Neural cell (in vitro differentiated cells): Measurements from ENCODE around the gene ARL15. TPM values are rescaled to one million over a fixed set of nuclear protein-coding genes. Genes with fewer than 3 reads are reported as not detected.

ENCODE experiments used
- H2AFZ ChIP-seq: fragments of 200-600, 300-800 bp; sonication (generic), shearing (Covaris generic); 2 replicates; pipeline ENCODE4 v1.6.0; 2014; ENCODE audit warnings: low read depth, mild to moderate bottlenecking, antibody characterized with exemption, low read length, moderate library complexity
- H3F3A ChIP-seq: fragments of 200-600 bp; shearing (Covaris generic); 2 replicates; pipeline ENCODE4 v1.6.1; 2016; ENCODE audit warnings: mild to moderate bottlenecking, moderate library complexity, mixed read lengths, antibody characterized with exemption, low read length; ENCODE audit not compliant: insufficient read depth, poor library complexity, severe bottlenecking
- H3K27ac ChIP-seq: fragments of 200-600, 300-800 bp; sonication (generic), shearing (Covaris generic); 2 replicates; pipeline ENCODE4 v1.5.1; 2014; ENCODE audit warnings: mild to moderate bottlenecking, low read length, moderate library complexity
- H3K27me3 ChIP-seq: fragments of 300-800, 200-600 bp; sonication (generic), shearing (Covaris generic); 2 replicates; pipeline ENCODE4 v1.6.0; 2014; ENCODE audit warnings: mild to moderate bottlenecking, low read depth, low read length, moderate library complexity; ENCODE audit not compliant: insufficient read depth
- H3K36me3 ChIP-seq: fragments of 300-800, 200-600 bp; sonication (generic), shearing (Covaris generic); 2 replicates; pipeline ENCODE4 v1.5.1; 2014; ENCODE audit warnings: mild to moderate bottlenecking, antibody characterized with exemption, low read length, moderate library complexity; ENCODE audit not compliant: insufficient read depth
- H3K4me2 ChIP-seq: fragments of 300-800, 200-600 bp; sonication (generic), shearing (Covaris generic); 2 replicates; pipeline ENCODE4 v1.6.0; 2014; ENCODE audit warnings: mild to moderate bottlenecking, low read length
- H3K4me3 ChIP-seq: fragments of 300-800, 200-600 bp; sonication (generic), shearing (Covaris generic); 2 replicates; pipeline ENCODE4 v1.5.1; 2014; ENCODE audit warnings: mild to moderate bottlenecking, low read length, moderate library complexity
- H3K79me2 ChIP-seq: fragments of 200-600 bp; shearing (Covaris generic); replicated peaks from 2 replicates; pipeline ENCODE4 v1.6.0; 2014; ENCODE audit warnings: mild to moderate bottlenecking, low read length, moderate library complexity; ENCODE audit not compliant: insufficient read depth
- H3K9ac ChIP-seq: fragments of 300-800, 200-600 bp; sonication (generic), shearing (Covaris generic); 2 replicates; pipeline ENCODE4 v1.6.1; 2016; ENCODE audit warnings: mild to moderate bottlenecking, low read length, mixed read lengths
- H3K9me2 ChIP-seq: fragments of 200-600 bp; shearing (Covaris generic); 2 replicates; pipeline ENCODE4 v1.6.1; 2016; ENCODE audit warnings: mild to moderate bottlenecking, low read length, mixed read lengths; ENCODE audit not compliant: insufficient read depth
- H3K9me3 ChIP-seq: fragments of 200-600, 300-800 bp; sonication (generic), shearing (Covaris generic); 2 replicates; pipeline ENCODE4 v1.6.1; 2016; ENCODE audit warnings: mild to moderate bottlenecking, mixed run types, low read length, moderate library complexity, mixed read lengths
- H4K20me1 ChIP-seq: fragments of 200-600 bp; shearing (Covaris generic); 2 replicates; pipeline ENCODE4 v1.6.1; 2016; ENCODE audit warnings: mild to moderate bottlenecking, mixed run types; ENCODE audit not compliant: insufficient read depth
- EP300 ChIP-seq: fragments of 450-650 bp; conservative IDR thresholded peaks from 2 replicates; pipeline ENCODE4 v1.6.1; 2014; ENCODE audit warnings: antibody characterized with exemption, mild to moderate bottlenecking, moderate library complexity; ENCODE audit not compliant: poor library complexity, severe bottlenecking
- EZH2 ChIP-seq: fragments of 200-600, 300-800 bp; shearing (Covaris generic), sonication (generic); IDR thresholded peaks from 2 replicates; pipeline ENCODE4 v1.6.1; 2014; ENCODE audit warnings: antibody characterized with exemption, low read length, borderline replicate concordance, mild to moderate bottlenecking; ENCODE audit not compliant: insufficient read depth, poor library complexity, severe bottlenecking
- MXI1 ChIP-seq: fragments of 450-650 bp; conservative IDR thresholded peaks from 2 replicates; pipeline ENCODE4 v1.6.1; 2014; ENCODE audit warnings: antibody characterized with exemption, mild to moderate bottlenecking; ENCODE audit not compliant: poor library complexity, severe bottlenecking
- POLR2AphosphoS5 ChIP-seq: IDR thresholded peaks from 2 replicates; pipeline ENCODE4 v1.6.1; 2012
- RAD21 ChIP-seq: fragments of 450-650 bp; conservative IDR thresholded peaks from 2 replicates; pipeline ENCODE4 v1.6.1; 2014; ENCODE audit warnings: antibody characterized with exemption, mild to moderate bottlenecking, moderate library complexity
- SMC3 ChIP-seq: fragments of 450-650 bp; conservative IDR thresholded peaks from 2 replicates; pipeline ENCODE4 v1.6.1; 2014; ENCODE audit warnings: antibody characterized with exemption, mild to moderate bottlenecking, moderate library complexity; ENCODE audit not compliant: poor library complexity
- TAF1 ChIP-seq: IDR thresholded peaks from 2 replicates; pipeline ENCODE4 v1.6.1; 2012; ENCODE audit warnings: low read depth
- polyA plus RNA-seq: library from polyadenylated mRNA; depleted of rRNA; stranded (reverse); fragments of >200 nt; gene quantifications from 2 replicates; pipeline ENCODE4 v1.2.3, GENCODE V29; 2014
- TF ChIP-seq, protein P1 (sequence below): fragments of 450-650 bp; IDR thresholded peaks from 2 replicates; pipeline ENCODE4 v1.5.1; 2014; ENCODE audit warnings: antibody characterized with exemption, mild to moderate bottlenecking, moderate library complexity; ENCODE audit not compliant: poor library complexity, severe bottlenecking
- TF ChIP-seq, protein P2 (sequence below): IDR thresholded peaks from 2 replicates; pipeline ENCODE4 v1.6.1; 2012; ENCODE audit warnings: borderline replicate concordance

ARL15 gene
- polyA plus RNA-seq, 1 donor from 2014 or later: 51.9 TPM

DNA sequence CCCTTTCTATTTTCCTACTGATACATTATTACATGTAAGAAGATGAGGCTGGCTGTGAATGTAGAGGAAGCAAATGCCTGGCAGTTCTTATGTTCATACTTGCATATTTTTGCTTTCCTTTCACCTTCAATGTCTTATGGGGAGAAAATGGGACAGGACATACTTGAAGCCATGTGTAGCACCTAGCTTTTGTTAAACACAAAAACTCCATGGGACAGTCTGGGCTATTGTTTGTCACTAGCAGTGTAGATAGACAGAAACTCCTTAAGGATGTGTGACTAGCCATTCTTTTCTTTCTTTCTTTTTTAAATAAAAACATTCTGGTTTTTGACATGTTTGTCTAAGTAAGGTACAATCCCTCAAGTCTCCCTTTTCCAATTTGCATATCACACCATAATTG is 122.7 kb downstream of the ARL15 start:
- Histone ChIP-seq H3K9ac (no peak overlapping the region), H3K79me2 (peaks cover 7% of the 10 kb centered on the region), H3K36me3 (no peaks in the 10 kb centered on the region), H3K4me3 (no peak overlapping the region), H4K20me1 (no peaks in the 10 kb centered on the region), H3K9me2 (no peaks in the 10 kb centered on the region), H3K9me3 (no peaks in the 10 kb centered on the region), H3F3A (no peaks in the 10 kb centered on the region), H3K27me3 (no peaks in the 10 kb centered on the region), H3K27ac (no peak overlapping the region), H3K4me2 (no peak overlapping the region), H2AFZ (no peak overlapping the region)
- TF ChIP-seq EZH2 (no peak), MXI1 (no peak), TAF1 (no peak), POLR2AphosphoS5 (no peak), SMC3 (no peak), RAD21 (no peak), EP300 (no peak)
- TF ChIP-seq, protein P1, sequence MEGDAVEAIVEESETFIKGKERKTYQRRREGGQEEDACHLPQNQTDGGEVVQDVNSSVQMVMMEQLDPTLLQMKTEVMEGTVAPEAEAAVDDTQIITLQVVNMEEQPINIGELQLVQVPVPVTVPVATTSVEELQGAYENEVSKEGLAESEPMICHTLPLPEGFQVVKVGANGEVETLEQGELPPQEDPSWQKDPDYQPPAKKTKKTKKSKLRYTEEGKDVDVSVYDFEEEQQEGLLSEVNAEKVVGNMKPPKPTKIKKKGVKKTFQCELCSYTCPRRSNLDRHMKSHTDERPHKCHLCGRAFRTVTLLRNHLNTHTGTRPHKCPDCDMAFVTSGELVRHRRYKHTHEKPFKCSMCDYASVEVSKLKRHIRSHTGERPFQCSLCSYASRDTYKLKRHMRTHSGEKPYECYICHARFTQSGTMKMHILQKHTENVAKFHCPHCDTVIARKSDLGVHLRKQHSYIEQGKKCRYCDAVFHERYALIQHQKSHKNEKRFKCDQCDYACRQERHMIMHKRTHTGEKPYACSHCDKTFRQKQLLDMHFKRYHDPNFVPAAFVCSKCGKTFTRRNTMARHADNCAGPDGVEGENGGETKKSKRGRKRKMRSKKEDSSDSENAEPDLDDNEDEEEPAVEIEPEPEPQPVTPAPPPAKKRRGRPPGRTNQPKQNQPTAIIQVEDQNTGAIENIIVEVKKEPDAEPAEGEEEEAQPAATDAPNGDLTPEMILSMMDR: no peak
- TF ChIP-seq, protein P2, sequence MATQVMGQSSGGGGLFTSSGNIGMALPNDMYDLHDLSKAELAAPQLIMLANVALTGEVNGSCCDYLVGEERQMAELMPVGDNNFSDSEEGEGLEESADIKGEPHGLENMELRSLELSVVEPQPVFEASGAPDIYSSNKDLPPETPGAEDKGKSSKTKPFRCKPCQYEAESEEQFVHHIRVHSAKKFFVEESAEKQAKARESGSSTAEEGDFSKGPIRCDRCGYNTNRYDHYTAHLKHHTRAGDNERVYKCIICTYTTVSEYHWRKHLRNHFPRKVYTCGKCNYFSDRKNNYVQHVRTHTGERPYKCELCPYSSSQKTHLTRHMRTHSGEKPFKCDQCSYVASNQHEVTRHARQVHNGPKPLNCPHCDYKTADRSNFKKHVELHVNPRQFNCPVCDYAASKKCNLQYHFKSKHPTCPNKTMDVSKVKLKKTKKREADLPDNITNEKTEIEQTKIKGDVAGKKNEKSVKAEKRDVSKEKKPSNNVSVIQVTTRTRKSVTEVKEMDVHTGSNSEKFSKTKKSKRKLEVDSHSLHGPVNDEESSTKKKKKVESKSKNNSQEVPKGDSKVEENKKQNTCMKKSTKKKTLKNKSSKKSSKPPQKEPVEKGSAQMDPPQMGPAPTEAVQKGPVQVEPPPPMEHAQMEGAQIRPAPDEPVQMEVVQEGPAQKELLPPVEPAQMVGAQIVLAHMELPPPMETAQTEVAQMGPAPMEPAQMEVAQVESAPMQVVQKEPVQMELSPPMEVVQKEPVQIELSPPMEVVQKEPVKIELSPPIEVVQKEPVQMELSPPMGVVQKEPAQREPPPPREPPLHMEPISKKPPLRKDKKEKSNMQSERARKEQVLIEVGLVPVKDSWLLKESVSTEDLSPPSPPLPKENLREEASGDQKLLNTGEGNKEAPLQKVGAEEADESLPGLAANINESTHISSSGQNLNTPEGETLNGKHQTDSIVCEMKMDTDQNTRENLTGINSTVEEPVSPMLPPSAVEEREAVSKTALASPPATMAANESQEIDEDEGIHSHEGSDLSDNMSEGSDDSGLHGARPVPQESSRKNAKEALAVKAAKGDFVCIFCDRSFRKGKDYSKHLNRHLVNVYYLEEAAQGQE: no peak

DNA sequence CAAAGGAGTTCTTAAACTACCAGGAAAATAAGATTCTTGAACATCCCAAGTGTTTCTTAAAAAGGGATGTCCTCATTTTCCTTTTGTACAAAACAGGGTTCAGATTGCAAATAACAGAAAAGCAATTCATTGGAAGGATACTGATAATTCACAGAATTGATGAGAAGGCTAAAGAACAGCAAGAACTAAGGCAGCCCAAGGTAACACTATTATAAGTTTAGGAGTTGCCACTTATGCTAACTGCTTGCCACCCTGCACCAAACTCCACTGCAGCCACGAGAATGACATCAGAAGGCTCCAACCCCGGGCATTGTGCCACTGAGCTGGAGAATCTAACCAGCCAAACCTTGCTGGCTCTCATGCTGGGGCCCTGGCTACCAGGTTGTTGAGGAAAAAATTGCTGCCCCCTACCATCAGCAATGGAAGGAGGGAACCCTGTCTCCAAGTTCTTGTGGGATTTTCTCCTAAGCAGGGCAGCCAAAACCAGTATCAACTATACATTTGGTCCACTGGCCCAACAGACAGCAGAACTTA is 123.4 kb downstream of the ARL15 start:
- H4K20me1 ChIP-seq: no peaks in the 10 kb centered on the region

More for the DNA sequence above, 123.4 kb downstream of the ARL15 start:
- Histone ChIP-seq H2AFZ (no peak overlapping the region), H3K9me3 (no peaks in the 10 kb centered on the region), H3K79me2 (peaks cover 7% of the 10 kb centered on the region), H3K4me3 (no peak overlapping the region), H3K9me2 (no peaks in the 10 kb centered on the region), H3K27ac (no peak overlapping the region), H3K36me3 (no peaks in the 10 kb centered on the region), H3K27me3 (no peaks in the 10 kb centered on the region), H3K4me2 (no peak overlapping the region), H3K9ac (no peak overlapping the region), H3F3A (no peaks in the 10 kb centered on the region)
- TF ChIP-seq, protein P1: no peak
- TF ChIP-seq EZH2 (no peak), EP300 (no peak), SMC3 (no peak), POLR2AphosphoS5 (no peak), RAD21 (no peak), TAF1 (no peak), MXI1 (no peak)
- TF ChIP-seq, protein P2: no peak
